ENCODE results near the gene DTX1. TPM values are rescaled to one million over a fixed set of nuclear protein-coding genes. Genes with fewer than 3 reads are reported as not detected.

The DTX1 gene
- total RNA-seq, 1 donor from 2014 or later, result 62.8 TPM

- no peak overlapping the region for H3K4me3 Mint-ChIP-seq (ENCODE audit: unreplicated experiment)
- no peaks in the 10 kb centered on the region for H3K36me3 Mint-ChIP-seq (ENCODE audit: low read depth, unreplicated experiment)
- H3K9me3 Mint-ChIP-seq (ENCODE audit: unreplicated experiment), result no peaks in the 10 kb centered on the region
- no peak for DNase-seq (ENCODE audit: low spot score)
- no peak overlapping the region for H3K27ac Mint-ChIP-seq (ENCODE audit: unreplicated experiment)
- H3K4me1 Mint-ChIP-seq (ENCODE audit: unreplicated experiment), result no peaks in the 10 kb centered on the region
- peaks cover 13% of the 10 kb centered on the region for H3K27me3 Mint-ChIP-seq (ENCODE audit: unreplicated experiment)
- TF ChIP-seq CTCF (IDR thresholded peaks at IDR 0.05; ENCODE audit: unreplicated experiment), result no peak
Measured at GRCh38 chr12:113130457-113131135, 74.1 kb downstream of the DTX1 start.

DNA sequence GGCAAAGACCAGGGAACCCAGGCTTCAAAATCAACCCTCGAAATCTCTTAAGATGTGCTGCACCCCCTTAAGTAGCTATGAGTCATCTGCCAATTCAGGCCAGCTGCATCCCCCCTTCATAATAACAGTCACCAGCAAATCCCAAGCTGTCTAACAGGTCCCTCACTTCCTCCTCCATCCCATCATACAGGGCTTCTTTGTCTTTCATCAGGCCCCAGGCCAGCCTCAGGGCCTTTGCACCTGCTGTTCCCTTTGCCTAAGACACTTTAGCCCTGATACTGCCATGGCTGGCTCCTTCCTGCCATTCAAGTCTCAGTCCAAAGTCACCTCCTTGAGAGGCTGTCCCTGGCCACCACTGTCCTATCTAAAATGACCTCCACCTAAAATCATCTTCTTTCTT is 75.0 kb downstream of the DTX1 start:
- Mint-ChIP-seq H3K27me3 (ENCODE audit: unreplicated experiment) (peaks cover 16% of the 10 kb centered on the region), H3K4me1 (ENCODE audit: unreplicated experiment) (no peaks in the 10 kb centered on the region), H3K27ac (ENCODE audit: unreplicated experiment) (no peak overlapping the region), H3K4me3 (ENCODE audit: unreplicated experiment) (no peak overlapping the region), H3K9me3 (ENCODE audit: unreplicated experiment) (no peaks in the 10 kb centered on the region), H3K36me3 (ENCODE audit: low read depth, unreplicated experiment) (no peaks in the 10 kb centered on the region)
- no peak for DNase-seq (ENCODE audit: low spot score)
- TF ChIP-seq CTCF (IDR thresholded peaks at IDR 0.05; ENCODE audit: unreplicated experiment), result no peak

DNA sequence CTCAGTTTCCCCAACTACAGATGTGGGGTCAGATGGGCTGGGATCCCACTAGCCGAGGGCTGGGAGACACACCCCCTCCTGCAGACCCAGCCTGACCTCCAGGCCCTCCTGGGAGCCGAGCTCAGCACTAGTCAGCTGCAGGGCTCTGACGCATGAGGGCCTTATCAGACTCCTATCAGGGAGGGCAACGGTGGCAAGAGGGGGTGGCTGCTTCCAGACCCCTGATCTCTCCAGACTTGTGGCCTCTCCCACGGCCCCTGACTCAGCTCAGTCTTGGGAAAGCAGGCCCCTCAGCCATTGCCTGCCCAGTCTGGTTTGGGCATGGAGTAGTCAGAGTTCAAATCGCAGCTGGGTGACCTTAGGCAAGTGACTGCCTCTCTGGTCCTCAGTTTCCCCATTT is 76.5 kb downstream of the DTX1 start:
- H3K9me3 Mint-ChIP-seq (ENCODE audit: unreplicated experiment), result no peaks in the 10 kb centered on the region
- H3K4me3 Mint-ChIP-seq (ENCODE audit: unreplicated experiment), result no peak overlapping the region
- peaks cover 16% of the 10 kb centered on the region for H3K27me3 Mint-ChIP-seq (ENCODE audit: unreplicated experiment)
- H3K36me3 Mint-ChIP-seq (ENCODE audit: low read depth, unreplicated experiment), result no peaks in the 10 kb centered on the region
- TF ChIP-seq CTCF (IDR thresholded peaks at IDR 0.05; ENCODE audit: unreplicated experiment), result no peak
- no peak for DNase-seq (ENCODE audit: low spot score)
- no peaks in the 10 kb centered on the region for H3K4me1 Mint-ChIP-seq (ENCODE audit: unreplicated experiment)
- H3K27ac Mint-ChIP-seq (ENCODE audit: unreplicated experiment), result no peak overlapping the region

- Mint-ChIP-seq H3K9me3 (ENCODE audit: unreplicated experiment) (no peaks in the 10 kb centered on the region), H3K27me3 (ENCODE audit: unreplicated experiment) (peaks cover 18% of the 10 kb centered on the region), H3K4me3 (ENCODE audit: unreplicated experiment) (no peak overlapping the region), H3K27ac (ENCODE audit: unreplicated experiment) (no peak overlapping the region), H3K4me1 (ENCODE audit: unreplicated experiment) (no peaks in the 10 kb centered on the region), H3K36me3 (ENCODE audit: low read depth, unreplicated experiment) (no peaks in the 10 kb centered on the region)
- no peak for DNase-seq (ENCODE audit: low spot score)
- no peak for TF ChIP-seq CTCF (IDR thresholded peaks at IDR 0.05; ENCODE audit: unreplicated experiment)
Measured at GRCh38 chr12:113133666-113134065, 77.1 kb downstream of the DTX1 start.

DNA sequence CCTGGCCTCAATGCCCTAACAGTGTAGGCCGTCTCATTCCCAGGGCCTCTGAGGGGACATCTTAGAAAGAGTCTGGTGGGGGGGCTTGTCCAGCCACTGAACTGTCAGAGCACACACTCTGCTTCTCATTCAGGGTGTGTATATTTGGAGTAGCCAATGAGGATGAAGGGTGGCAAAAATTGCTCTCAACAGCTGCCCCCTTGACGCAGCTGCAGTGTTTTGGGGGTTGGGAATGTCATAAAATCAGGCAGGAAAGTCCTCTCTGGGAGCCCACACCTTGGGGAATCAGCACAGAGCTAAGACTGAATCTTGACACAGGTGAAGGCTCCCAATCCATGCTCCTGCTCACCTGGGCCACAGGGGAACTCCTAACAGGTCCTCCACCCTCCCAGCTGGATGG is 77.5 kb downstream of the DTX1 start:
- Mint-ChIP-seq H3K27me3 (ENCODE audit: unreplicated experiment) (peaks cover 17% of the 10 kb centered on the region), H3K4me3 (ENCODE audit: unreplicated experiment) (no peak overlapping the region), H3K36me3 (ENCODE audit: low read depth, unreplicated experiment) (no peaks in the 10 kb centered on the region), H3K9me3 (ENCODE audit: unreplicated experiment) (no peaks in the 10 kb centered on the region), H3K27ac (ENCODE audit: unreplicated experiment) (no peak overlapping the region), H3K4me1 (ENCODE audit: unreplicated experiment) (no peaks in the 10 kb centered on the region)
- no peak for DNase-seq (ENCODE audit: low spot score)
- TF ChIP-seq CTCF (IDR thresholded peaks at IDR 0.05; ENCODE audit: unreplicated experiment), result no peak
